MM.1S (cell line): ENCODE measurements around the gene MZB1.

ENCODE experiments used
- DNase-seq: peaks from one replicate; pipeline ENCODE4 v3.0.0-alpha.2; 2015
- H2AFZ ChIP-seq: fragments of 300-600 bp; sonication (generic); 2 replicates; pipeline ENCODE4 v1.6.0; 2016; ENCODE audit warnings: antibody characterized with exemption, low read length
- H3F3A ChIP-seq: fragments of 300-600 bp; sonication (generic); 2 replicates; pipeline ENCODE4 v1.6.1; 2016; ENCODE audit warnings: mild to moderate bottlenecking, antibody characterized with exemption, low read length, moderate library complexity, mixed read lengths; ENCODE audit not compliant: insufficient read depth
- H3K27ac ChIP-seq: fragments of 300-600 bp; sonication (generic); 2 replicates; pipeline ENCODE4 v1.5.1; 2016; ENCODE audit warnings: mild to moderate bottlenecking, low read length
- H3K27me3 ChIP-seq: fragments of 300-600 bp; sonication (generic); replicated peaks from 2 replicates; pipeline ENCODE4 v1.6.0; 2016; ENCODE audit warnings: low read length; ENCODE audit not compliant: insufficient read depth
- H3K36me3 ChIP-seq: fragments of 300-600 bp; sonication (generic); replicated peaks from 2 replicates; pipeline ENCODE4 v1.6.1; 2016; ENCODE audit warnings: mild to moderate bottlenecking, low read length, mixed read lengths; ENCODE audit not compliant: insufficient read depth
- H3K4me1 ChIP-seq: fragments of 300-600 bp; sonication (generic); 2 replicates; pipeline ENCODE4 v1.6.1; 2016; ENCODE audit warnings: low read length, mixed read lengths
- H3K4me2 ChIP-seq: fragments of 300-600 bp; sonication (generic); 2 replicates; pipeline ENCODE4 v1.6.0; 2016; ENCODE audit warnings: low read depth, low read length
- H3K4me3 ChIP-seq: fragments of 300-600 bp; sonication (generic); 2 replicates; pipeline ENCODE4 v1.5.1; 2016; ENCODE audit warnings: low read length, mixed read lengths
- H3K79me2 ChIP-seq: fragments of 300-600 bp; sonication (generic); 2 replicates; pipeline ENCODE4 v1.6.1; 2016; ENCODE audit warnings: mixed run types, low read length, mixed read lengths
- H3K9ac ChIP-seq: fragments of 300-600 bp; sonication (generic); 2 replicates; pipeline ENCODE4 v1.6.1; 2016; ENCODE audit warnings: low read length, mixed read lengths
- H3K9me2 ChIP-seq: fragments of 300-600 bp; sonication (generic); replicated peaks from 2 replicates; pipeline ENCODE4 v1.6.1; 2016; ENCODE audit warnings: mild to moderate bottlenecking, low read length, mixed read lengths; ENCODE audit not compliant: insufficient read depth
- H3K9me3 ChIP-seq: fragments of 300-600 bp; sonication (generic); replicated peaks from 2 replicates; pipeline ENCODE4 v1.6.1; 2016; ENCODE audit warnings: mild to moderate bottlenecking, low read length, mixed read lengths; ENCODE audit not compliant: insufficient read depth
- H4K20me1 ChIP-seq: fragments of 300-600 bp; sonication (generic); 2 replicates; pipeline ENCODE4 v1.6.1; 2016; ENCODE audit warnings: mild to moderate bottlenecking, low read length, moderate library complexity, mixed read lengths; ENCODE audit not compliant: insufficient read depth
- EZH2 ChIP-seq: fragments of 300-600 bp; sonication (generic); optimal IDR thresholded peaks from 2 replicates; pipeline ENCODE3; 2017; ENCODE audit warnings: low read depth, mild to moderate bottlenecking, antibody characterized with exemption, low read length, mixed read lengths
- EZH2phosphoT487 ChIP-seq: fragments of 300-600 bp; sonication (generic); IDR thresholded peaks from 2 replicates; pipeline ENCODE4 v1.6.1; 2018; ENCODE audit warnings: antibody characterized with exemption, low read length
- TF ChIP-seq, protein P1 (sequence below): fragments of 300-600 bp; sonication (generic); IDR thresholded peaks from 2 replicates; pipeline ENCODE4 v1.5.1; 2016; ENCODE audit warnings: antibody characterized with exemption, low read length, mixed read lengths

MZB1 gene

GRCh38 chr5:139397921-139398320, 8.2 kb upstream of the MZB1 start:
- Histone ChIP-seq H3K9me3 (no peaks in the 10 kb centered on the region), H3K4me2 (no peak overlapping the region), H3K36me3 (no peaks in the 10 kb centered on the region), H3K9ac (no peak overlapping the region), H3F3A (peaks cover 7% of the 10 kb centered on the region; the same call in 1 of the 2 replicates), H2AFZ (no peak overlapping the region), H3K27me3 (no peaks in the 10 kb centered on the region), H3K4me1 (peaks cover 3% of the 10 kb centered on the region), H3K4me3 (no peak overlapping the region), H3K27ac (no peak overlapping the region), H3K9me2 (no peaks in the 10 kb centered on the region), H3K79me2 (peaks cover 36% of the 10 kb centered on the region), H4K20me1 (no peaks in the 10 kb centered on the region)
- DNase-seq = no peak
- TF ChIP-seq EZH2phosphoT487 = no peak
- TF ChIP-seq, protein P1, sequence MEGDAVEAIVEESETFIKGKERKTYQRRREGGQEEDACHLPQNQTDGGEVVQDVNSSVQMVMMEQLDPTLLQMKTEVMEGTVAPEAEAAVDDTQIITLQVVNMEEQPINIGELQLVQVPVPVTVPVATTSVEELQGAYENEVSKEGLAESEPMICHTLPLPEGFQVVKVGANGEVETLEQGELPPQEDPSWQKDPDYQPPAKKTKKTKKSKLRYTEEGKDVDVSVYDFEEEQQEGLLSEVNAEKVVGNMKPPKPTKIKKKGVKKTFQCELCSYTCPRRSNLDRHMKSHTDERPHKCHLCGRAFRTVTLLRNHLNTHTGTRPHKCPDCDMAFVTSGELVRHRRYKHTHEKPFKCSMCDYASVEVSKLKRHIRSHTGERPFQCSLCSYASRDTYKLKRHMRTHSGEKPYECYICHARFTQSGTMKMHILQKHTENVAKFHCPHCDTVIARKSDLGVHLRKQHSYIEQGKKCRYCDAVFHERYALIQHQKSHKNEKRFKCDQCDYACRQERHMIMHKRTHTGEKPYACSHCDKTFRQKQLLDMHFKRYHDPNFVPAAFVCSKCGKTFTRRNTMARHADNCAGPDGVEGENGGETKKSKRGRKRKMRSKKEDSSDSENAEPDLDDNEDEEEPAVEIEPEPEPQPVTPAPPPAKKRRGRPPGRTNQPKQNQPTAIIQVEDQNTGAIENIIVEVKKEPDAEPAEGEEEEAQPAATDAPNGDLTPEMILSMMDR = no peak
- TF ChIP-seq EZH2 = no peak

DNA sequence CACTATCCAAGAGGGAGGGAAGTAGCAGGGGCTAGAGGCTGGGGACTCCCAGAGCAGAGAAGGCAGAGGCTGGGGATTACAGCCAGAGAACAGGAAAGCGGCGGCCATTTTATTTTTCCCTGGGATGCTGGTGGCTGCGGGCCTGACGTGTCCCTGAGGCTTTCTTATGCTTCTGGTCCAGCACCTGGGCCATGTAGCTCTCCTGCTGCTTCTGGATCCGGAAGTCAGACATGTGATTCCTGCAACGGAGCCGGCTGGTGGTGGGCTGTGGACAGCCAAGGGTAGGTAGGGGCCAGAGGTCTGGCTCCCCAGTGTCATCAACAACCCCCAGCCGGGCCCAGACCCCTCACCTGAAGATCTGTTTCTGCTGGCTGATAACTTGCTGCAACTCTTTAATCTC, 7.0 kb upstream of the MZB1 start:
- Histone ChIP-seq H3K27me3 (no peaks in the 10 kb centered on the region), H3K4me1 (peaks cover under 1% of the 10 kb centered on the region), H3F3A (peaks cover 14% of the 10 kb centered on the region; the same call in 1 of the 2 replicates), H4K20me1 (no peaks in the 10 kb centered on the region), H3K79me2 (peaks cover 39% of the 10 kb centered on the region), H3K9me3 (no peaks in the 10 kb centered on the region), H2AFZ (no peak overlapping the region), H3K36me3 (no peaks in the 10 kb centered on the region), H3K9me2 (no peaks in the 10 kb centered on the region), H3K9ac (no peak overlapping the region), H3K4me3 (no peak overlapping the region), H3K27ac (no peak overlapping the region), H3K4me2 (no peak overlapping the region)
- TF ChIP-seq EZH2 (no peak), EZH2phosphoT487 (no peak)
- TF ChIP-seq, protein P1 = no peak
- DNase-seq = no peak

GRCh38 chr5:139395844-139396640, 6.3 kb upstream of the MZB1 start:
- no peak overlapping the region for H3K27ac ChIP-seq

More at GRCh38 chr5:139395844-139396640, 6.3 kb upstream of the MZB1 start:
- H2AFZ ChIP-seq = no peak overlapping the region
- no peaks in the 10 kb centered on the region for H3K9me3 ChIP-seq
- H3F3A ChIP-seq = peaks cover 20% of the 10 kb centered on the region
- DNase-seq = no peak
- no peaks in the 10 kb centered on the region for H3K9me2 ChIP-seq
- TF ChIP-seq, protein P1 = no peak
- TF ChIP-seq EZH2 = no peak
- no peak for TF ChIP-seq EZH2phosphoT487
- no peaks in the 10 kb centered on the region for H3K27me3 ChIP-seq
- peaks cover 45% of the 10 kb centered on the region for H3K79me2 ChIP-seq
- no peaks in the 10 kb centered on the region for H4K20me1 ChIP-seq
- no peak overlapping the region for H3K9ac ChIP-seq
- no peak overlapping the region for H3K4me3 ChIP-seq
- H3K36me3 ChIP-seq = no peaks in the 10 kb centered on the region
- H3K4me1 ChIP-seq = peaks cover 7% of the 10 kb centered on the region
- H3K4me2 ChIP-seq = no peak overlapping the region
